Dendritic cell treated with granulocyte-macrophage colony-stimulating factor and Interleukin-4, amounts not matched to agents 40 ng/mL and 50 ng/mL, for 4 days (primary cell): ENCODE results near the gene CORO7.

Experiments used
- H3K27ac Mint-ChIP-seq: one replicate; pipeline ENCODE4 v1.8.0; 2022; ENCODE audit warnings: mild to moderate bottlenecking, mixed read lengths
- H3K27me3 Mint-ChIP-seq: one replicate; pipeline ENCODE4 v1.8.0; 2022; ENCODE audit warnings: mild to moderate bottlenecking, mixed read lengths
- H3K36me3 Mint-ChIP-seq: one replicate; pipeline ENCODE4 v1.8.0; 2022; ENCODE audit warnings: low read depth, mixed read lengths
- H3K4me1 Mint-ChIP-seq: one replicate; pipeline ENCODE4 v1.8.0; 2022; ENCODE audit warnings: low read depth, mixed read lengths
- H3K4me3 Mint-ChIP-seq: one replicate; pipeline ENCODE4 v1.8.0; 2022; ENCODE audit warnings: mild to moderate bottlenecking, moderate library complexity, mixed read lengths
- H3K9me3 Mint-ChIP-seq: one replicate; pipeline ENCODE4 v1.8.0; 2022; ENCODE audit warnings: mixed read lengths
- intact Hi-C: fragments of 100-400 bp; cut with micrococcal nuclease; formaldehyde crosslinking; loops from one replicate; pipeline ENCODE4 v1.15.0; 2022

CORO7 gene

DNA sequence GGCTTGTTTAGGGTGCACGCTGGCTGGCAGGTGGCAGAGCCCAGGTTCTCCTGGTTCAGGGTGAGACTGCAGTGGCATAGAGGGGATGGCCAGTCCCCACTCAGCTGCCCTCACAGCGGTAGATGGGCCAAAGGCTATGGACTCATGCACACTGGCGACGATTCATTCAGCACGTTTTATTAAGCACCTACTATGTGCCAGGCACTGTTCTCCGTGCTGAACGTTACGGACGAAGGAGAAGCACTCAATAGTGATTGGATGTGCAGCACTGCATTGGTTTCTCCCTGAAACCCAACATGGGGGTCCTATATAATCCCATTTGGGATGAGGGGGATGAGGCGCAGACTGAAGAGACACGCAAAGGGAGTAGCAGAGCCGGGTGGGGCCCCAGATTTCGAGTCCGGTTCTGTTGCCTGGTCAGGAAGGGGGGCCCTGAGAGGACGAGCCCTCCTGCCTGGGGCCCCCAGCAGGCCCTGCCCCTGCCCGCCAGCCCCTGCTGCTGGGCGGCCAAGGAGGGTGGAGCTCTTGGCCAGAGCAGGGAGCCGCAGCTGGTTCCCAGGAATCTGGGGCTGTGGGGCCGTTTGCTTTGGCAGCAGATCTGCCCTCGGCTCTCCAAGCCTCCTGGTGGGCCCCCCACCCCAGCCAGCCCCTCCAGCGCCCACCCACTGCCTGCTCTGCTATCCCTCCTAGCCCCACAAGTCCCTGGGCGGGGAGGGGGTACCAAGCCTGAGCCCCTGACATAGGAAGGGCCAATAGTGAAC lies 91.7 kb downstream of the CORO7 start:
- Mint-ChIP-seq H3K4me1 (peaks cover 42% of the 10 kb centered on the region), H3K27ac (peak overlapping the region; percentile 73), H3K4me3 (no peak overlapping the region), H3K9me3 (no peaks in the 10 kb centered on the region), H3K36me3 (no peaks in the 10 kb centered on the region), H3K27me3 (peaks cover 34% of the 10 kb centered on the region)
- intact Hi-C loops: loop anchor here (5.0 kb wide), 1 partner anchor 52 kb away; the partner anchor contains the start of gene TFAP4

GRCh38 chr16:4323845-4324488 lies 92.4 kb downstream of the CORO7 start:
- H3K27me3 Mint-ChIP-seq: peaks cover 41% of the 10 kb centered on the region
- no peaks in the 10 kb centered on the region for H3K36me3 Mint-ChIP-seq
- peak overlapping the region; percentile 73 for H3K27ac Mint-ChIP-seq
- H3K9me3 Mint-ChIP-seq: no peaks in the 10 kb centered on the region
- peaks cover 39% of the 10 kb centered on the region for H3K4me1 Mint-ChIP-seq
- intact Hi-C loops: no loop called here
- H3K4me3 Mint-ChIP-seq: no peak overlapping the region

GRCh38 chr16:4323071-4323844 lies 93.1 kb downstream of the CORO7 start:
- H3K4me3 Mint-ChIP-seq: no peak overlapping the region
- H3K27me3 Mint-ChIP-seq: peaks cover 43% of the 10 kb centered on the region
- intact Hi-C loops: no loop called here
- peaks cover 32% of the 10 kb centered on the region for H3K4me1 Mint-ChIP-seq
- peak overlapping the region; percentile 73 for H3K27ac Mint-ChIP-seq
- no peaks in the 10 kb centered on the region for H3K36me3 Mint-ChIP-seq
- H3K9me3 Mint-ChIP-seq: no peaks in the 10 kb centered on the region

GRCh38 chr16:4322121-4323052 lies 94.0 kb downstream of the CORO7 start:
- intact Hi-C loops: no loop called here
- H3K27me3 Mint-ChIP-seq: peaks cover 48% of the 10 kb centered on the region
- peaks cover 34% of the 10 kb centered on the region for H3K4me1 Mint-ChIP-seq
- no peak overlapping the region for H3K27ac Mint-ChIP-seq
- H3K9me3 Mint-ChIP-seq: no peaks in the 10 kb centered on the region
- H3K36me3 Mint-ChIP-seq: no peaks in the 10 kb centered on the region
- no peak overlapping the region for H3K4me3 Mint-ChIP-seq

GRCh38 chr16:4321286-4322120 lies 94.9 kb downstream of the CORO7 start:
- peaks cover 54% of the 10 kb centered on the region for H3K27me3 Mint-ChIP-seq

GRCh38 chr16:4320571-4321137 lies 95.7 kb downstream of the CORO7 start:
- no peak overlapping the region for H3K4me3 Mint-ChIP-seq
- no peak overlapping the region for H3K27ac Mint-ChIP-seq
- intact Hi-C loops: no loop called here
- peaks cover 34% of the 10 kb centered on the region for H3K4me1 Mint-ChIP-seq
- H3K36me3 Mint-ChIP-seq: no peaks in the 10 kb centered on the region
- no peaks in the 10 kb centered on the region for H3K9me3 Mint-ChIP-seq
- H3K27me3 Mint-ChIP-seq: peaks cover 56% of the 10 kb centered on the region

More at GRCh38 chr16:4321286-4322120, 94.9 kb downstream of the CORO7 start:
- Mint-ChIP-seq H3K9me3 (no peaks in the 10 kb centered on the region), H3K36me3 (no peaks in the 10 kb centered on the region), H3K27ac (no peak overlapping the region), H3K4me3 (no peak overlapping the region), H3K4me1 (peaks cover 41% of the 10 kb centered on the region)
- intact Hi-C loops: no loop called here

DNA sequence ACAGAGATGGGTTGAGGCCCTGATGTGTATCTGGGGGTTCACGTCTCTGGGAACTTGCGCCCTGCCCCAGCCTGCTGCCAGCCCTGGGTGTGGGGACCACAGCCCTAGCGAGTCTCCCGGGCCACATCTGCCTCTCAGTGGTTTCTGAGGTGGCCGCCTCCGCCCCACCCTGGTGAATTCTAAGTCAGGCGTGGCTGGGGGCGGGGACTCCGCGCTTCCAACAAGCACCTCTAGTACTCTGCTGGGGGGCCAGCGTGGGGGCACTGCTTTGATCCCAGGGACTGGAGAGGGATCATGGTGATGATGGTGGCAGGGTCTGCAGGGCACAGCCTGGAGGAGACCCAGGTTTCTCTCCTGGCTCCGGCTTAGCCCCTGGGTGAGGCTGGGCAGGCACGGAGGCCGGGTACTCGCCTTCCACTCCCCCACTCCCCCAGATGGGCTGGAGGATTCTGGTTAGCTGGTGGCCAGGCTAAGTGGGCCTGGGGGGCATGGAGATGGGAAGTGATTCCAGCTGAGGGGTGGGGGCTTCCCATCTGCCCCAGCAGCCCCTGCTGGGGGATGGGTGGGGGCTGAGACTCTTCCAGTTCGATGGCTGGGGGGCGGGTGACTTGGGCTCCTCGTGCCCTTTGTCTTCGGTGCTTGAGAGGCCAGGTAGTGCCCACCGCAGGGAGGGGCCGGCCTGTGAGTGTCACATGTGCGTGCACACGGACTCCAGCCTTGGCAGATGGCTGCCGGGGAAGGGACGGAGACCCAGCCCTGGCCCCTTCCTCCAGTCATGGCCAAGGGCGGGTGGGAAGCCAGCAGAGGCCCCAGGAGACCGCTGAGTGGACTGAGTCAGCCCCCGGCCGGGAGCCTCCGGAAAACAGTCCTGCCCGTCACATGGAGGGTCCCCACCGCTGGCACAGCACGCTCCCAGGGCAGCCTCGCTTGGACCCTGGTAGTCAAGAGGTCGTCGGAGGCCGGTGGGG lies 96.7 kb downstream of the CORO7 start:
- intact Hi-C loops: no loop called here
- Mint-ChIP-seq H3K27ac (no peak overlapping the region), H3K27me3 (peaks cover 61% of the 10 kb centered on the region), H3K36me3 (no peaks in the 10 kb centered on the region), H3K4me3 (no peak overlapping the region), H3K9me3 (no peaks in the 10 kb centered on the region), H3K4me1 (peaks cover 32% of the 10 kb centered on the region)

GRCh38 chr16:4318967-4319366 lies 97.4 kb downstream of the CORO7 start:
- Mint-ChIP-seq H3K36me3 (no peaks in the 10 kb centered on the region), H3K4me3 (no peak overlapping the region), H3K27me3 (peaks cover 63% of the 10 kb centered on the region), H3K27ac (no peak overlapping the region), H3K9me3 (no peaks in the 10 kb centered on the region), H3K4me1 (peaks cover 33% of the 10 kb centered on the region)
- intact Hi-C loops: no loop called here

DNA sequence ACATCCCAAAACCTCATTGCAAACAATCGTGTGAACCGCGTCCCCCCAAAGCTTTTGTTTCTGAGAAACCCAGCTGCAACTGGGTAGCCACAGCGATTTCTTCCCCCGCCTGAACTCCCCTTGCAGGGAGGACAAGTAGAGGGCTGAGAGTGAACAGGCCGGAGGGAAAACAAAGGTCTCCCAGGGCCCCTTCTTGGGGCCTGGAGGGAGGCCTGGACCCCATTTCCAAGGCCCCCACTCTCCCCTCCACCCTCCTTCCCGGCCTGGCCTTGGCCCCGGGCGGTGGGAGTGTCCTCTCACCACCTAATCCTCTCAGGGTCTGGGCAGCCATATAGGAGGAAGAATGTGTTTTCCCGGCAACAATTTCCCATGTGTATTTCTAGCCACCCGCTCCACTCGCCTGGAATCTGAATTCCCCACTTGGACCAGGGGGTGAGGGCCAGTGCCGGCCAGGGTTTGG lies 97.9 kb downstream of the CORO7 start:
- Mint-ChIP-seq H3K27ac (no peak overlapping the region), H3K4me3 (no peak overlapping the region), H3K27me3 (peaks cover 68% of the 10 kb centered on the region), H3K36me3 (no peaks in the 10 kb centered on the region), H3K4me1 (peaks cover 32% of the 10 kb centered on the region), H3K9me3 (no peaks in the 10 kb centered on the region)
- intact Hi-C loops: no loop called here

- H3K4me3 Mint-ChIP-seq: no peak overlapping the region
- H3K36me3 Mint-ChIP-seq: no peaks in the 10 kb centered on the region
- H3K9me3 Mint-ChIP-seq: no peaks in the 10 kb centered on the region
- peaks cover 74% of the 10 kb centered on the region for H3K27me3 Mint-ChIP-seq
- peaks cover 32% of the 10 kb centered on the region for H3K4me1 Mint-ChIP-seq
- intact Hi-C loops: no loop called here
- no peak overlapping the region for H3K27ac Mint-ChIP-seq
These were observed 98.6 kb downstream of the CORO7 start for GRCh38 chr16:4317532-4318450.
